H1 (cell line): ENCODE data around the gene NFAT5. TPM values are rescaled to one million over a fixed set of nuclear protein-coding genes. Genes with fewer than 3 reads are reported as not detected.

Experiments used
- CTCF ChIP-seq, 3 experiments: IDR thresholded peaks; 1 replicate in 2 of 3; 2 replicates in 1 of 3; pipeline versions ENCODE4 v1.5.1 to v1.6.1; 2011; ENCODE audit warnings: low read length in 3 of 3, mild to moderate bottlenecking in 3 of 3, inconsistent platforms in 2 of 3, low read depth in 1 of 3, moderate library complexity in 1 of 3; ENCODE audit not compliant: insufficient read depth in 1 of 3; ENCODE audit errors: control extremely low read depth in 1 of 3
- polyA plus RNA-seq, 7 experiments: library from polyadenylated mRNA; depleted of rRNA in 3 of 7; stranded (reverse) in 5 of 7; unstranded in 2 of 7; fragments of >200 nt in 5 of 7; fragments of 200-250 nt in 2 of 7; gene quantifications; 1 replicate in 5 of 7; 2 replicates in 1 of 7; 4 replicates in 1 of 7; pipeline versions ENCODE4 v1.2.1 to v1.2.3, GENCODE V29; 2011 to 2013; ENCODE audit warnings: missing spikeins in 2 of 7, mixed read lengths in 2 of 7
- total RNA-seq: library from RNA; stranded (reverse); fragmentation: NEBNext Ultra II Directional; extraction: Animal tissue kit (Norgen Biotek cat#: 25700); gene quantifications from 2 replicates; pipeline ENCODE4 v1.2.1, GENCODE V29; 2021

NFAT5 gene
- total and polyA plus RNA-seq, 2 of the 8 experiments (the other 6 are each of a cell fraction or from before 2014, with no cell fraction given): 8.9 to 29.0 TPM

- TF ChIP-seq CTCF (IDR thresholded peaks at IDR 0.05; ENCODE audit: control extremely low read depth in 1 of 3, insufficient read depth in 1 of 3, low read depth in 1 of 3, low read length in 3 of 3): no peak
These were observed 11.3 kb upstream of the NFAT5 start (continued) for GRCh38 chr16:69554495-69554894.
